Measurements from ENCODE around the gene DDOST.

DNA sequence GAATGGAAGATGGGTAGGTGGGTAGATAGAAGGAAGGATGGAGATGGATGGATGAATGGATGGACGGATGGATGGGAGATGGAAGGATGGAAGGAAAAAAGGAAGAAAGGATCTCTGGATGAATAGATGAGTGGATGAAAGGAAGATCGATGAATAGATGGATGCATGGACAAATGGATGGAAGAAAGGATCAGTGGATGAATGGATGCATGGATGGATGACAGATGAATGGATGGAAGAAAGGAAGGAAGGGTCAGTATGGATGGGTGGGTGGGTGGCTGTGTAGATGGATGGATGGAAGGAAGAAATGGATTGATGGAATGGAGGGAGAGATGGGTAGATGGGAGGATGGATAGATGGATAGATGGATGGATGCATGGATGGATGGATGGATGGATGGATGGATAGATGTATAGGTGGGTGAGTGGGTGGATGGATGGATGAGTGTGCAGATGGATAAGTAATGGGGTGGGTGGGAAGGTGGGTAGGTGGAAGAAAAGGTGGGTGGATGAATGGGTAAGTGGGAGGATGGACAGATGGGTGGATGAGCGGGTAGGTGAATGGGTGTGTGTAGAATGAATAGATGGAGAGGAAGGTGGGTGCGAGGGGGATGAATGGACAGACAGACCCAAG, 42.1 kb upstream of the DDOST start:
- TF ChIP-seq, protein P1, sequence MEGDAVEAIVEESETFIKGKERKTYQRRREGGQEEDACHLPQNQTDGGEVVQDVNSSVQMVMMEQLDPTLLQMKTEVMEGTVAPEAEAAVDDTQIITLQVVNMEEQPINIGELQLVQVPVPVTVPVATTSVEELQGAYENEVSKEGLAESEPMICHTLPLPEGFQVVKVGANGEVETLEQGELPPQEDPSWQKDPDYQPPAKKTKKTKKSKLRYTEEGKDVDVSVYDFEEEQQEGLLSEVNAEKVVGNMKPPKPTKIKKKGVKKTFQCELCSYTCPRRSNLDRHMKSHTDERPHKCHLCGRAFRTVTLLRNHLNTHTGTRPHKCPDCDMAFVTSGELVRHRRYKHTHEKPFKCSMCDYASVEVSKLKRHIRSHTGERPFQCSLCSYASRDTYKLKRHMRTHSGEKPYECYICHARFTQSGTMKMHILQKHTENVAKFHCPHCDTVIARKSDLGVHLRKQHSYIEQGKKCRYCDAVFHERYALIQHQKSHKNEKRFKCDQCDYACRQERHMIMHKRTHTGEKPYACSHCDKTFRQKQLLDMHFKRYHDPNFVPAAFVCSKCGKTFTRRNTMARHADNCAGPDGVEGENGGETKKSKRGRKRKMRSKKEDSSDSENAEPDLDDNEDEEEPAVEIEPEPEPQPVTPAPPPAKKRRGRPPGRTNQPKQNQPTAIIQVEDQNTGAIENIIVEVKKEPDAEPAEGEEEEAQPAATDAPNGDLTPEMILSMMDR (IDR thresholded peaks at IDR 0.05), result no peak
- TF ChIP-seq ZFX (IDR thresholded peaks at IDR 0.05; ENCODE audit: borderline replicate concordance), result no peak

Data from 22Rv1 (cell line).